Measurements from ENCODE around the gene CSAD. TPM values are rescaled to one million over a fixed set of nuclear protein-coding genes. Genes with fewer than 3 reads are reported as not detected.

The CSAD gene
- polyA plus RNA-seq, 1 of the 3 experiments (the other 2 are of a cell fraction): 32.2 TPM

DNA sequence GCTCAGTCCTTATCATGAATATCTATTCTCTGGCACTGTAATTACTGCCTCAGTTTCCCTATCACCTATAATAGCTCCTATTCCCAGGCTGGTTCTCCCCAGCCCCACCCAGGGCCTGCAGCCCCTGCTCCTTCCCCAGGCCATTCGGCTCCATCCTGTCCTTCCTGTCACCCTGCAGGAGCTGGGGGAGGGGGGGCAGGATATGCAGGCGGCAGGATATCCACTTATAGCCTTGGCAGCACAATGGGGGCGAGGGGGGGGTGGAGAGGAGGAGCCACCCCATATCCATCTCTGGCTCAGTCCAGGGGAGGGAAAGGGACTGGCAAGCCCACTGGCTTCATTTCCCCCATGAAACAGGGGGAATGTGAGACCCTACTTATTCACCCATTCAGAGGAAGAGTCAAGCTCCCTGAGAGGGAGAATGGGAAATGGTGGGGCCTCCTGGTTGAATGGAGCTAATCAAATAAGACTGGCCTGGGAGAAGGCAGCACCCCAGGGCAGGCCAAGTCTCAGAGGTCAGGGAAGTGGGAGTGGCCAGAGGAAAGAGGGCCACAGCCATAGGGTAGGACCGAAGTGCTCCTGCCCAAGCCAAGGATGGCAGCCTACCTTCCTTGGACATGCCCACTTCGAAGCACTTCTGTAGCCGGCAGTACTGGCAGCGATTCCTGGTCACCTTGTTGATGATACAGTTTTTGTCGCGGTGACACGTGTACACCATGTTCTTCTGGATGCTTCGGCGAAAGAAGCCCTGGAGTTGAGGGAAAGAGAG is 34.1 kb upstream of the CSAD start:
- H3K4me3 ChIP-seq (ENCODE audit: low read depth in 2 of 2, low read length in 1 of 2): no peak overlapping the region
- WGBS (ENCODE audit: low lambda C conversion rate): 89% methylated on average over 9 of the region's 12 CpGs
- ChIA-PET CTCF (interaction anchor here (1.0 to 14.8 kb wide), 19 partner anchors 8 to 168 kb away, joined by 3 to 363 read pairs (median 23); partner anchors contain the start of genes AAAS, ESPL1, MYG1 and PFDN5), POLR2A (interaction anchor here (1.2 kb wide), 1 partner anchor 34 kb away, joined by 3 read pairs; the partner anchor contains the start of genes CSAD and ZNF740)
- DNase-seq: no peak
- H3K9me2 ChIP-seq: no peaks in the 10 kb centered on the region
- H3K4me2 ChIP-seq: no peak overlapping the region
- no peaks in the 10 kb centered on the region for H3K9me3 ChIP-seq
- H3K4me1 ChIP-seq (ENCODE audit: control insufficient read depth in 1 of 2, insufficient read depth in 2 of 2, low read depth in 1 of 2, low read length in 1 of 2): peaks cover 14 to 24% of the 10 kb centered on the region in 2 experiments; a peak in 3 of 4 replicates
- no peak overlapping the region for H3K9ac ChIP-seq
- no peak overlapping the region for H3K27ac ChIP-seq (ENCODE audit: low read depth in 2 of 2, low read length in 1 of 2)
- H2AFZ ChIP-seq (ENCODE audit: low read depth): no peak overlapping the region
- no peaks in the 10 kb centered on the region for H3K27me3 ChIP-seq (ENCODE audit: insufficient read depth)
- peaks cover 5% of the 10 kb centered on the region; the same call in 1 of the 2 replicates for H4K20me1 ChIP-seq (ENCODE audit: insufficient read depth)
- TF ChIP-seq FOSL2 (IDR thresholded peaks at IDR 0.05; ENCODE audit: borderline replicate concordance, low read depth): no peak
- TF ChIP-seq RFX5 (IDR thresholded peaks at IDR 0.05; ENCODE audit: low read length): no peak
- no peak for TF ChIP-seq RCOR1 (IDR thresholded peaks at IDR 0.05; ENCODE audit: low read length)
- TF ChIP-seq FOXJ3 (CRISPR knock-in tag; IDR thresholded peaks at IDR 0.05): no peak
- no peak for TF ChIP-seq SMC3 (IDR thresholded peaks at IDR 0.05; ENCODE audit: low read depth, low read length)
- no peak for TF ChIP-seq FOXM1 (IDR thresholded peaks at IDR 0.05; ENCODE audit: low read depth)
- no peak for TF ChIP-seq POLR2AphosphoS5 (IDR thresholded peaks at IDR 0.05; ENCODE audit: low read depth, low read length)
- TF ChIP-seq, protein P1, sequence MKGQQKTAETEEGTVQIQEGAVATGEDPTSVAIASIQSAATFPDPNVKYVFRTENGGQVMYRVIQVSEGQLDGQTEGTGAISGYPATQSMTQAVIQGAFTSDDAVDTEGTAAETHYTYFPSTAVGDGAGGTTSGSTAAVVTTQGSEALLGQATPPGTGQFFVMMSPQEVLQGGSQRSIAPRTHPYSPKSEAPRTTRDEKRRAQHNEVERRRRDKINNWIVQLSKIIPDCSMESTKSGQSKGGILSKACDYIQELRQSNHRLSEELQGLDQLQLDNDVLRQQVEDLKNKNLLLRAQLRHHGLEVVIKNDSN (IDR thresholded peaks at IDR 0.05; ENCODE audit: borderline replicate concordance, low read depth): no peak
- no peak for TF ChIP-seq NRF1 (IDR thresholded peaks at IDR 0.05; ENCODE audit: low read depth, low read length)
- TF ChIP-seq, protein P2, sequence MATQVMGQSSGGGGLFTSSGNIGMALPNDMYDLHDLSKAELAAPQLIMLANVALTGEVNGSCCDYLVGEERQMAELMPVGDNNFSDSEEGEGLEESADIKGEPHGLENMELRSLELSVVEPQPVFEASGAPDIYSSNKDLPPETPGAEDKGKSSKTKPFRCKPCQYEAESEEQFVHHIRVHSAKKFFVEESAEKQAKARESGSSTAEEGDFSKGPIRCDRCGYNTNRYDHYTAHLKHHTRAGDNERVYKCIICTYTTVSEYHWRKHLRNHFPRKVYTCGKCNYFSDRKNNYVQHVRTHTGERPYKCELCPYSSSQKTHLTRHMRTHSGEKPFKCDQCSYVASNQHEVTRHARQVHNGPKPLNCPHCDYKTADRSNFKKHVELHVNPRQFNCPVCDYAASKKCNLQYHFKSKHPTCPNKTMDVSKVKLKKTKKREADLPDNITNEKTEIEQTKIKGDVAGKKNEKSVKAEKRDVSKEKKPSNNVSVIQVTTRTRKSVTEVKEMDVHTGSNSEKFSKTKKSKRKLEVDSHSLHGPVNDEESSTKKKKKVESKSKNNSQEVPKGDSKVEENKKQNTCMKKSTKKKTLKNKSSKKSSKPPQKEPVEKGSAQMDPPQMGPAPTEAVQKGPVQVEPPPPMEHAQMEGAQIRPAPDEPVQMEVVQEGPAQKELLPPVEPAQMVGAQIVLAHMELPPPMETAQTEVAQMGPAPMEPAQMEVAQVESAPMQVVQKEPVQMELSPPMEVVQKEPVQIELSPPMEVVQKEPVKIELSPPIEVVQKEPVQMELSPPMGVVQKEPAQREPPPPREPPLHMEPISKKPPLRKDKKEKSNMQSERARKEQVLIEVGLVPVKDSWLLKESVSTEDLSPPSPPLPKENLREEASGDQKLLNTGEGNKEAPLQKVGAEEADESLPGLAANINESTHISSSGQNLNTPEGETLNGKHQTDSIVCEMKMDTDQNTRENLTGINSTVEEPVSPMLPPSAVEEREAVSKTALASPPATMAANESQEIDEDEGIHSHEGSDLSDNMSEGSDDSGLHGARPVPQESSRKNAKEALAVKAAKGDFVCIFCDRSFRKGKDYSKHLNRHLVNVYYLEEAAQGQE (IDR thresholded peaks at IDR 0.05; ENCODE audit: low read depth, low read length): no peak
- peaks cover 13% of the 10 kb centered on the region for H3F3A ChIP-seq (replicated peaks; ENCODE audit: insufficient read depth)
- peaks cover 24 to 38% of the 10 kb centered on the region in 2 experiments for H3K36me3 ChIP-seq (replicated peaks in 1 of 2; ENCODE audit: control insufficient read depth in 1 of 2, insufficient read depth in 2 of 2, low read length in 1 of 2)
- H3K79me2 ChIP-seq (ENCODE audit: insufficient read depth): peaks cover 39% of the 10 kb centered on the region

DNA sequence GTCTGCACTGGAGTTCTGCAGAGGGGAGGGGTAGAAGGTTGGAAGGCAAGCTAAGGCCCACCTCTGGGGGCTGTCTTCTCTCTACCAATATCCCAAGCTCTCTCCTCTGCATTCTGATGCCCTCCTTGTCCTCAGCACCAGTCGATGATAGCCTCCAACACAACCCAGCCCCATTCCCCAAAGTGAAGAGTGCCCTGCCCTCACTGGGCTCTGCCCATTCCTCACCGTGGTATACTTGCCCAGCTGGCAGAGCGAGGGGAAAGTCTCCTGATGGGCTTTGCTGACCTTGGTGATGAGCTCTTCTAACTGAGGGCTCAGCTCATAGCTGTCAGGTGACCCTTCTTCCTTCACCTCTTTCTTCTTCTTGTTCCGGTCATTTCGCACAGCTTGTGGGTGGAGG is 33.5 kb upstream of the CSAD start:
- Histone ChIP-seq H3K4me1 (ENCODE audit: control insufficient read depth in 1 of 2, insufficient read depth in 2 of 2, low read depth in 1 of 2, low read length in 1 of 2) (peaks cover 10 to 22% of the 10 kb centered on the region in 2 experiments; a peak in 3 of 4 replicates), H3K4me3 (ENCODE audit: low read depth in 2 of 2, low read length in 1 of 2) (no peak overlapping the region), H4K20me1 (ENCODE audit: insufficient read depth) (peaks cover 5% of the 10 kb centered on the region; the same call in 1 of the 2 replicates), H3F3A (replicated peaks; ENCODE audit: insufficient read depth) (peaks cover 13% of the 10 kb centered on the region), H3K9me3 (no peaks in the 10 kb centered on the region), H3K36me3 (replicated peaks in 1 of 2; ENCODE audit: control insufficient read depth in 1 of 2, insufficient read depth in 2 of 2, low read length in 1 of 2) (peaks cover 24 to 38% of the 10 kb centered on the region in 2 experiments), H3K27me3 (ENCODE audit: insufficient read depth) (no peaks in the 10 kb centered on the region), H3K27ac (ENCODE audit: low read depth in 2 of 2, low read length in 1 of 2) (no peak overlapping the region), H3K4me2 (no peak overlapping the region), H3K9me2 (no peaks in the 10 kb centered on the region), H3K9ac (no peak overlapping the region), H2AFZ (ENCODE audit: low read depth) (no peak overlapping the region), H3K79me2 (ENCODE audit: insufficient read depth) (peaks cover 33% of the 10 kb centered on the region)
- DNase-seq: no peak
- ChIA-PET CTCF (interaction anchor here (0.8 to 14.8 kb wide), 29 partner anchors 9 to 297 kb away, joined by 3 to 363 read pairs (median 14); partner anchors contain the start of genes AAAS, ESPL1, MYG1 and PFDN5), POLR2A (interaction anchor here (0.9 to 1.2 kb wide), 3 partner anchors 34 to 81 kb away, joined by 3 to 4 read pairs (median 3); partner anchors contain the start of genes CSAD, PFDN5 and ZNF740)
- 89% methylated on average over 5 of the region's 5 CpGs for WGBS (ENCODE audit: low lambda C conversion rate)
- TF ChIP-seq MEF2A (IDR thresholded peaks at IDR 0.05; ENCODE audit: borderline replicate concordance, low read depth) (no peak), USF2 (IDR thresholded peaks at IDR 0.05; ENCODE audit: borderline replicate concordance, low read depth, low read length) (no peak), ELF1 (IDR thresholded peaks at IDR 0.05) (no peak)
- TF ChIP-seq, protein P2 (IDR thresholded peaks at IDR 0.05; ENCODE audit: low read depth, low read length): no peak
